Ishikawa (cell line): ENCODE data around the gene OCSTAMP.

ENCODE experiments used
- CEBPB ChIP-seq: IDR thresholded peaks from 2 replicates; pipeline ENCODE4 v1.6.1; 2012
- CREB1 ChIP-seq: IDR thresholded peaks from 2 replicates; pipeline ENCODE4 v1.6.1; 2012; ENCODE audit warnings: low read depth
- EGR1 ChIP-seq: IDR thresholded peaks from 2 replicates; pipeline ENCODE4 v1.6.1; 2012
- EP300 ChIP-seq: IDR thresholded peaks from 2 replicates; pipeline ENCODE4 v1.6.1; 2012; ENCODE audit warnings: borderline replicate concordance
- FOXM1 ChIP-seq: IDR thresholded peaks from 2 replicates; pipeline ENCODE4 v1.6.1; 2012; ENCODE audit warnings: low read depth, borderline replicate concordance
- MAX ChIP-seq: IDR thresholded peaks from 2 replicates; pipeline ENCODE4 v1.6.1; 2012
- NFIC ChIP-seq: IDR thresholded peaks from 2 replicates; pipeline ENCODE4 v1.6.1; 2012
- RAD21 ChIP-seq: IDR thresholded peaks from 2 replicates; pipeline ENCODE4 v1.6.1; 2012; ENCODE audit warnings: low read depth
- REST ChIP-seq: IDR thresholded peaks from 2 replicates; pipeline ENCODE4 v1.6.1; 2012; ENCODE audit warnings: low read depth, mild to moderate bottlenecking
- TAF1 ChIP-seq: IDR thresholded peaks from 2 replicates; pipeline ENCODE4 v1.6.1; 2012; ENCODE audit warnings: low read depth, mild to moderate bottlenecking
- TCF12 ChIP-seq: IDR thresholded peaks from 2 replicates; pipeline ENCODE4 v1.6.1; 2012; ENCODE audit warnings: low read depth
- TEAD4 ChIP-seq: IDR thresholded peaks from 2 replicates; pipeline ENCODE4 v1.6.1; 2012
- USF1 ChIP-seq: IDR thresholded peaks from 2 replicates; pipeline ENCODE4 v1.6.1; 2012
- YY1 ChIP-seq: IDR thresholded peaks from 2 replicates; pipeline ENCODE4 v1.6.1; 2012; ENCODE audit warnings: low read depth
- ZBTB7A ChIP-seq: IDR thresholded peaks from 2 replicates; pipeline ENCODE4 v1.6.1; 2012; ENCODE audit warnings: low read depth

Gene OCSTAMP

GRCh38 chr20:46509523-46509922 lies 40.9 kb downstream of the OCSTAMP start:
- no peak for TF ChIP-seq FOXM1
- TF ChIP-seq ZBTB7A: no peak
- no peak for TF ChIP-seq TEAD4
- TF ChIP-seq MAX: no peak
- no peak for TF ChIP-seq EP300
- no peak for TF ChIP-seq RAD21
- no peak for TF ChIP-seq YY1
- TF ChIP-seq TAF1: no peak
- no peak for TF ChIP-seq USF1
- TF ChIP-seq TCF12: no peak
- no peak for TF ChIP-seq EGR1
- TF ChIP-seq CREB1: no peak
- TF ChIP-seq REST: no peak
- TF ChIP-seq NFIC: no peak
- no peak for TF ChIP-seq CEBPB

- no peak for TF ChIP-seq TEAD4
- TF ChIP-seq ZBTB7A: no peak
- TF ChIP-seq USF1: no peak
- TF ChIP-seq CEBPB: no peak
- TF ChIP-seq NFIC: no peak
- no peak for TF ChIP-seq REST
- TF ChIP-seq EP300: no peak
Measured at GRCh38 chr20:46507760-46508407, 42.6 kb downstream of the OCSTAMP start.

GRCh38 chr20:46505506-46505905 lies 44.9 kb downstream of the OCSTAMP start:
- TF ChIP-seq MAX (no peak), CEBPB (no peak)

- no peak for TF ChIP-seq TEAD4
- no peak for TF ChIP-seq ZBTB7A
- no peak for TF ChIP-seq CREB1
- no peak for TF ChIP-seq EGR1
- TF ChIP-seq USF1: no peak
- TF ChIP-seq TAF1: no peak
- TF ChIP-seq EP300: no peak
- TF ChIP-seq CEBPB: no peak
- no peak for TF ChIP-seq RAD21
- no peak for TF ChIP-seq TCF12
Measured at GRCh38 chr20:46501961-46502360, 48.5 kb downstream of the OCSTAMP start.

- no peak for TF ChIP-seq NFIC
- TF ChIP-seq USF1: no peak
- no peak for TF ChIP-seq TEAD4
- TF ChIP-seq TAF1: no peak
Measured at GRCh38 chr20:46501337-46501942, 49.0 kb downstream of the OCSTAMP start.

GRCh38 chr20:46494077-46494476 lies 56.4 kb downstream of the OCSTAMP start:
- no peak for TF ChIP-seq TAF1
- no peak for TF ChIP-seq YY1
- TF ChIP-seq FOXM1: no peak
- TF ChIP-seq EP300: no peak
